Measurements from ENCODE around the gene PRR14L. TPM values are rescaled to one million over a fixed set of nuclear protein-coding genes. Genes with fewer than 3 reads are reported as not detected.
"Not testable (repeated sequence)": the region's sequence is repeated elsewhere in the genome, so short reads cannot be mapped to it uniquely, and the experiment has no call there.

The PRR14L gene
- total RNA-seq (10 to 100 TPM; 17.8 to 20.2 TPM), polyA plus RNA-seq (1 to 10 TPM; 4.5 to 9.1 TPM)

- no peaks in the 10 kb centered on the region for H3K27me3 ChIP-seq (ENCODE audit: control insufficient read depth in 4 of 4, insufficient read depth in 4 of 4, low read length in 3 of 4)
- peak within 1 kb of the TSS; percentile 79 to 97 (median 95) for H3K4me3 ChIP-seq (ENCODE audit: low read depth in 1 of 3, low read length in 3 of 3)
- WGBS = under 1% methylated on average over 62 of the region's 62 CpGs
- DNase-seq (ENCODE audit: low spot score) = peak; percentile 99
- peak within 1 kb of the TSS; percentile 83 to 90 for H3K27ac ChIP-seq (ENCODE audit: low read depth in 1 of 2, low read length in 2 of 2)
- H3K4me1 ChIP-seq (ENCODE audit: control insufficient read depth in 4 of 4, insufficient read depth in 4 of 4, low read length in 3 of 4) = peaks cover 6 to 49% (median 36%) of the 10 kb centered on the region in 4 donors
- H3K36me3 ChIP-seq (ENCODE audit: control insufficient read depth in 4 of 4, insufficient read depth in 3 of 4, low read depth in 1 of 4, low read length in 3 of 4) = no peaks in the 10 kb centered on the region
- TF ChIP-seq HNF4A (conservative IDR thresholded peaks at IDR 0.05) = peak; percentile 33 to 46
- peak; percentile 68 for TF ChIP-seq TAF1 (conservative IDR thresholded peaks at IDR 0.05)
- peak in 1 of 2 donors; percentile 84 for TF ChIP-seq GABPA (IDR thresholded peaks at IDR 0.05 in 1 of 2, conservative IDR thresholded peaks at IDR 0.05 in 1 of 2)
- peak; percentile 90 for TF ChIP-seq YY1 (IDR thresholded peaks at IDR 0.05)
- peak; percentile 94 for TF ChIP-seq ZBTB33 (IDR thresholded peaks at IDR 0.05)
- peak; percentile 100 for TF ChIP-seq EGR1 (IDR thresholded peaks at IDR 0.05; ENCODE audit: low read depth in 2 of 2)
- peak; percentile 66 for TF ChIP-seq NR2F2 (IDR thresholded peaks at IDR 0.05)
- peak; percentile 93 for TF ChIP-seq MAX (IDR thresholded peaks at IDR 0.05)
- no peak for TF ChIP-seq RAD21 (IDR thresholded peaks at IDR 0.05)
- no peak for TF ChIP-seq CTCF (IDR thresholded peaks at IDR 0.05; ENCODE audit: low read depth, low read length, missing input control)
- no peak for TF ChIP-seq HNF4G (IDR thresholded peaks at IDR 0.05)
- TF ChIP-seq REST (IDR thresholded peaks at IDR 0.05) = no peak
- TF ChIP-seq FOXA2 (IDR thresholded peaks at IDR 0.05) = no peak
- no peak for TF ChIP-seq JUND (IDR thresholded peaks at IDR 0.05)
- TF ChIP-seq FOXA1 (IDR thresholded peaks at IDR 0.05) = no peak
- no peak for TF ChIP-seq ATF3 (IDR thresholded peaks at IDR 0.05)
- peak; percentile 16 to 51 for TF ChIP-seq RXRA (IDR thresholded peaks at IDR 0.05)
- peak; percentile 73 for TF ChIP-seq SP1 (IDR thresholded peaks at IDR 0.05)
- peak within 1 kb of the TSS; percentile 79 to 86 for H3K9ac ChIP-seq (ENCODE audit: low read depth in 1 of 2, low read length in 2 of 2)
- H3K9me3 ChIP-seq (ENCODE audit: control insufficient read depth in 4 of 4, low read length in 3 of 4) = no peaks in the 10 kb centered on the region
Measured at GRCh38 chr22:31749636-31750364, at the start of gene PRR14L. PRR14L (minus strand) TSS chr22:31750132; CDS start chr22:31738860, 11,272 bp downstream.

GRCh38 chr22:31799358-31799757 lies 49.4 kb upstream of the PRR14L start:
- H3K36me3 ChIP-seq (ENCODE audit: control insufficient read depth in 4 of 4, insufficient read depth in 3 of 4, low read depth in 1 of 4, low read length in 3 of 4) = peaks cover 15 to 52% (median 47%) of the 10 kb centered on the region in 4 donors
- H3K9ac ChIP-seq (ENCODE audit: low read depth in 1 of 2, low read length in 2 of 2) = not testable (repeated sequence)
- WGBS = 85% methylated on average over 8 of the region's 8 CpGs

More at GRCh38 chr22:31799358-31799757, 49.4 kb upstream of the PRR14L start:
- not testable (repeated sequence) for H3K27ac ChIP-seq (ENCODE audit: low read depth in 1 of 2, low read length in 2 of 2); H3K4me1 ChIP-seq (ENCODE audit: control insufficient read depth in 4 of 4, insufficient read depth in 4 of 4, low read length in 3 of 4); H3K4me3 ChIP-seq (ENCODE audit: low read depth in 1 of 3, low read length in 3 of 3); H3K9me3 ChIP-seq (ENCODE audit: control insufficient read depth in 4 of 4, low read length in 3 of 4); H3K27me3 ChIP-seq (ENCODE audit: control insufficient read depth in 4 of 4, insufficient read depth in 4 of 4, low read length in 3 of 4); DNase-seq (ENCODE audit: low spot score)
